Stomach (tissue), 4 donors: ENCODE data around the gene CST4.

Source experiments
- CTCF ChIP-seq, 7 experiments: fragments of 450-650 bp in 4 of 7; fragments of 200-600 bp in 3 of 7; sonication (generic) in 3 of 7; IDR thresholded peaks; one replicate each; pipeline ENCODE4 v1.5.1; 2016 to 2019; ENCODE audit warnings: antibody characterized with exemption in 7 of 7, control low read depth in 2 of 7, mild to moderate bottlenecking in 1 of 7
- EP300 ChIP-seq: sonication (generic); formaldehyde crosslinking; IDR thresholded peaks from one replicate; pipeline ENCODE4 v1.6.1; 2017; ENCODE audit warnings: antibody characterized with exemption
- POLR2A ChIP-seq, 4 donors: fragments of 450-650 bp; IDR thresholded peaks; one replicate each; pipeline ENCODE4 v1.6.1; 2016; ENCODE audit warnings: antibody characterized with exemption in 4 of 4, control low read depth in 2 of 4, mild to moderate bottlenecking in 1 of 4, moderate library complexity in 1 of 4
- POLR2AphosphoS5 ChIP-seq, 3 donors: sonication (generic); formaldehyde crosslinking; IDR thresholded peaks; one replicate each; pipeline ENCODE4 v1.6.1; 2016; ENCODE audit warnings: antibody characterized with exemption in 3 of 3

DNA sequence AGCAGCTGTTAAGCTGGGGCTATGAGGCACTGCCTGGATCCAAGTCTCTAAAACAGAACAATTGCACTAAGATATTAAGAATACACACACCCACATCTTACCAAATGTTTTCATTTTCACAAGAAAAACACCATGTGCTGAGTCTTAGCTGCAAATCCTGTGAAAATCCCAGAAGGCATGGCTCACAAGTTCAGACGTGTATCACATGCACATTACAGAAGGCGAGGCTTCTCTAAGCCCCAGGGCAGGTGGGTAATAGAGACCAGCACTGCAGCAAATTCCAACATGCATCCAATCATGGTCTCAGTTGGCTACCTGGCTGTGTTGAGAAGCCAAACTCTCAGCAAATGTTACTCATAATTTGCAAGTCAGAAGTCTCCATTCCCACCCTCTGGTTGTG is 34.8 kb downstream of the CST4 start:
- no peak for TF ChIP-seq EP300
- no peak for TF ChIP-seq CTCF (IDR thresholded peaks at IDR 0.05)
- no peak for TF ChIP-seq POLR2A (IDR thresholded peaks at IDR 0.05)
- TF ChIP-seq POLR2AphosphoS5 (IDR thresholded peaks at IDR 0.05), result no peak
